ENCODE data around the gene SLMAP.

DNA sequence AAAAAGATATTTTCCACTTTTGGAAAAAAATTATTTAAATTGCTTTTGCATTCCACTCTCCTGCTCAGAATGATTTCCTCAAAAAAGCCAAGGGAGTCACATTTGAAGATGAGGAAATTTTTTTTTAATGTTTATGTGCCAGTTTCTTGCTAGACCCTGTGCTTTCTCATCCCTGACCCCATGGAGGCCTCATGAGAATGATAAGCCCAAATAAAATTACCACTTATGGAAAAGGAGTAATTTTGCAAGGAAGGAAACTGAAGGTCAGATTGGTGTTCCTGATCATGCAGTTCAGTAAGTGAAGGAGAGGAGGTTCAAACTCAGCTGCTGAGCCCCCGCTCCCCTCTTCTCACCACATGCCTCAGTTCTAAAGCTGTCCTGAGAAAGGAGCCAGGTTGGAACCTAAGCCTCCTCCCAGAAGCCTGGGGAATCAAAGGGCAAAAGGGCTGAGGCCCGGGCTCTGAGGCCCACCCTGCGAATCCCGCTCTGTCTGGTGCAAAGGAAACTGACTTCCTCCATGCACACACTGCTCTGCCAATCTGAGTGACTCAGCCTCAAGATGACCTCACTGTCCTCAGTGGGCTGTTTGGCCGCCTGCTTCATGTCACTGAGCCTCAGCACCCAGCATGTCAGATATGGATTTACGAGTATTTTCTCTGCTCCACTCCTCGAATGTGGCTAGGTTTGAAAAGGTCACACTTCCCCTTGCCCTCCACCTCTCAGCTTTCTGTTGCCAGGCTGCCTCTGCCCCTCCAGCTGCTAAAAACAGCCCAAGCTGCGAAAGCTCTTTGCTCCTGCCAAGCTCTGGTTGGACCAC, 195.2 kb downstream of the SLMAP start:
- TF ChIP-seq CTCF (IDR thresholded peaks at IDR 0.05; ENCODE audit: insufficient read depth, low read length, poor library complexity, severe bottlenecking) (no peak), EZH2phosphoT487 (conservative IDR thresholded peaks at IDR 0.05; ENCODE audit: low read length) (no peak)
